Panc1 (cell line): ENCODE results near the gene BTN3A1. TPM values are rescaled to one million over a fixed set of nuclear protein-coding genes. Genes with fewer than 3 reads are reported as not detected.
A peak's percentile ranks its signal among the peaks of the same experiment; 100 is the strongest.

Experiments
- ATAC-seq: fragments of 200-7000 bp; cut with Tn5 transposase; 2 replicates; pipeline ENCODE4 v1.9.1; 2020; ENCODE audit warnings: mild to moderate bottlenecking, moderate library complexity
- BruUV-seq: library from RNA; stranded (reverse); fragments of 400-500 nt; replicated peaks from 2 replicates; lab custom pipeline; 2021; lab: Mats Ljungman, UMichigan
- CTCF ChIA-PET: fragments of 300-600 bp; sonication (Branson Sonifier 250); formaldehyde crosslinking; loops from one replicate; lab custom pipeline; 2022; ENCODE audit warnings: antibody characterized with exemption; lab: Charles Lee
- POLR2A ChIA-PET: fragments of 300-600 bp; sonication (Branson Sonifier 250); formaldehyde crosslinking; loops from one replicate; lab custom pipeline; 2022; ENCODE audit warnings: antibody characterized with exemption; lab: Charles Lee
- DNase-seq: peaks from one replicate; pipeline ENCODE4 v3.0.0-alpha.2; 2010; ENCODE audit warnings: low read depth, low spot score
- H3K27ac ChIP-seq: 2 replicates; pipeline ENCODE4 v1.5.1; 2011; ENCODE audit warnings: mild to moderate bottlenecking, low read length, inconsistent platforms
- H3K27me3 ChIP-seq: fragments of 200-500 bp; sonication (Bioruptor generic); 2 replicates; pipeline ENCODE4 v1.6.0; 2014; ENCODE audit warnings: low read length, inconsistent platforms; ENCODE audit not compliant: control insufficient read depth, insufficient read depth
- H3K36me3 ChIP-seq: fragments of 200-500 bp; sonication (Bioruptor generic); 2 replicates; pipeline ENCODE4 v1.5.1; 2014; ENCODE audit warnings: inconsistent platforms, mild to moderate bottlenecking, low read length, moderate library complexity; ENCODE audit not compliant: control insufficient read depth, insufficient read depth
- H3K4me1 ChIP-seq: 2 replicates; pipeline ENCODE4 v1.5.1; 2011; ENCODE audit warnings: inconsistent platforms, mild to moderate bottlenecking, low read length, moderate library complexity; ENCODE audit not compliant: control insufficient read depth, insufficient read depth
- H3K4me3 ChIP-seq, 2 experiments: 2 replicates each; pipeline ENCODE4 v1.5.1; 2011 to 2012; ENCODE audit warnings: low read depth in 2 of 2, low read length in 2 of 2, mild to moderate bottlenecking in 2 of 2, inconsistent platforms in 1 of 2, moderate library complexity in 1 of 2
- H3K9me3 ChIP-seq: fragments of 200-500 bp; sonication (Bioruptor generic); 2 replicates; pipeline ENCODE4 v1.5.1; 2014; ENCODE audit warnings: low read depth, mild to moderate bottlenecking, inconsistent platforms, low read length, moderate library complexity; ENCODE audit not compliant: control insufficient read depth, insufficient read depth
- POLR2AphosphoS5 ChIP-seq: IDR thresholded peaks from 2 replicates; pipeline ENCODE4 v1.6.1; 2012; ENCODE audit warnings: mild to moderate bottlenecking, low read depth, low read length, moderate library complexity
- SIN3A ChIP-seq: IDR thresholded peaks from 2 replicates; pipeline ENCODE4 v1.6.1; 2012; ENCODE audit warnings: low read depth, mild to moderate bottlenecking, low read length, moderate library complexity, borderline replicate concordance; ENCODE audit not compliant: insufficient read depth
- TCF7L2 ChIP-seq: IDR thresholded peaks from 2 replicates; pipeline ENCODE4 v1.6.1; 2011; ENCODE audit warnings: mild to moderate bottlenecking, low read depth, low read length, inconsistent platforms
- in situ Hi-C: cut with HindIII; loops from 2 replicates; pipeline ENCODE4 v1.10.0; 2016; ENCODE audit warnings: low sequenced_read_pairs, low pct_unique_long_range_greater_than_20kb
- intact Hi-C: fragments of 100-400 bp; cut with micrococcal nuclease; formaldehyde crosslinking; loops from one replicate; pipeline ENCODE4 v1.10.0; 2022; ENCODE audit not compliant: unreplicated experiment
- total RNA-seq: library from RNA; stranded (reverse); gene quantifications from one replicate; pipeline ENCODE4 v1.2.1, GENCODE V29; 2021; ENCODE audit not compliant: unreplicated experiment
- TF ChIP-seq, protein P1 (sequence below), 2 experiments: IDR thresholded peaks; 2 replicates each; pipeline ENCODE4 v1.6.1; 2011 to 2012; ENCODE audit warnings: low read depth in 2 of 2, control low read depth in 1 of 2, low read length in 1 of 2, mild to moderate bottlenecking in 1 of 2, moderate library complexity in 1 of 2; ENCODE audit not compliant: insufficient read depth in 1 of 2
- TF ChIP-seq, protein P2 (sequence below): fragments of 450-650 bp; IDR thresholded peaks from 2 replicates; pipeline ENCODE4 v1.5.1; 2017; ENCODE audit warnings: mild to moderate bottlenecking

BTN3A1 gene
- total RNA-seq, 1 experiment from 2014 or later: 5.0 TPM

DNA sequence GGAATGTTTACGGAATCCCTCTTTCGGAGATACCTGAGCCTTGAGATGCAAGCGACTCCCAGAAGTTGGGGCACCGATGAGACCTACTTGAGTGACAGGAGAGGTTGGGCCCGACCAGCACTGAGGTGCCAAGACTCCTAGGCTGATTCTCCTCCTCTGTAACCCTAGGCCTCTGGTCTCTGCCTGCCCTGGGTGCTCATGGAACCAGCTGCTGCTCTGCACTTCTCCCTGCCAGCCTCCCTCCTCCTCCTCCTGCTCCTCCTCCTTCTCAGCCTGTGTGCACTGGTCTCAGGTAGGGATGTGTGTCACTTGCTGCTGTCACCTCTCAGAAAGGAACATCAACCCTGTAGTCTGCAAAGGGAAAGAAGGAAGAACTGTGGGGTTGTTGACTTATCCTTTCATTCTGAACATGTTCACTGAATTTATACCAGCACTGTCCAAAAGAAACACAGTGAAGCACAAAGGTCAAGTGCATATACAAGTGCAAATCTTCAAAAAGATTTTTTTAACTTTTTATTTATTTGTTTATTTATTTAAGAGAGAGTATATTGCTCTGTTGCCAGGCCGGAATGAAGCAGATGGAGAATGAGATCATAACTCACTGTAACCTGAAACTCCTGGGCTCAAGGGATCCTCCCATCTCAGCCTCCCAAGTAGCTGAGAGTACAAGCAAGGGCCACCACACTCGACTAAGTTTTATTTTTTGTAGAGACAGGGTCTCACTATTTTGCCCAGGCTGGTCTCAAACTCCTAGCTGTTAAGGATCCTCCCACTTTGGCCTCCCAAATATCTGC, 18.3 kb upstream of the BTN3A1 start:
- Histone ChIP-seq H3K27ac (peak overlapping the region; percentile 72), H3K27me3 (no peaks in the 10 kb centered on the region), H3K9me3 (no peaks in the 10 kb centered on the region), H3K4me3 (peak overlapping the region; percentile 61 to 79), H3K36me3 (no peaks in the 10 kb centered on the region), H3K4me1 (no peaks in the 10 kb centered on the region)
- no TSS peak for BruUV-seq
- ChIA-PET POLR2A (no interaction called here), CTCF (no interaction called here)
- DNase-seq: no peak
- intact Hi-C loops (no loop called here), in situ Hi-C loops (no loop called here)
- ATAC-seq: peak; percentile 70
- TF ChIP-seq TCF7L2: no peak
- no peak for TF ChIP-seq SIN3A
- no peak for TF ChIP-seq POLR2AphosphoS5
- TF ChIP-seq, protein P1, sequence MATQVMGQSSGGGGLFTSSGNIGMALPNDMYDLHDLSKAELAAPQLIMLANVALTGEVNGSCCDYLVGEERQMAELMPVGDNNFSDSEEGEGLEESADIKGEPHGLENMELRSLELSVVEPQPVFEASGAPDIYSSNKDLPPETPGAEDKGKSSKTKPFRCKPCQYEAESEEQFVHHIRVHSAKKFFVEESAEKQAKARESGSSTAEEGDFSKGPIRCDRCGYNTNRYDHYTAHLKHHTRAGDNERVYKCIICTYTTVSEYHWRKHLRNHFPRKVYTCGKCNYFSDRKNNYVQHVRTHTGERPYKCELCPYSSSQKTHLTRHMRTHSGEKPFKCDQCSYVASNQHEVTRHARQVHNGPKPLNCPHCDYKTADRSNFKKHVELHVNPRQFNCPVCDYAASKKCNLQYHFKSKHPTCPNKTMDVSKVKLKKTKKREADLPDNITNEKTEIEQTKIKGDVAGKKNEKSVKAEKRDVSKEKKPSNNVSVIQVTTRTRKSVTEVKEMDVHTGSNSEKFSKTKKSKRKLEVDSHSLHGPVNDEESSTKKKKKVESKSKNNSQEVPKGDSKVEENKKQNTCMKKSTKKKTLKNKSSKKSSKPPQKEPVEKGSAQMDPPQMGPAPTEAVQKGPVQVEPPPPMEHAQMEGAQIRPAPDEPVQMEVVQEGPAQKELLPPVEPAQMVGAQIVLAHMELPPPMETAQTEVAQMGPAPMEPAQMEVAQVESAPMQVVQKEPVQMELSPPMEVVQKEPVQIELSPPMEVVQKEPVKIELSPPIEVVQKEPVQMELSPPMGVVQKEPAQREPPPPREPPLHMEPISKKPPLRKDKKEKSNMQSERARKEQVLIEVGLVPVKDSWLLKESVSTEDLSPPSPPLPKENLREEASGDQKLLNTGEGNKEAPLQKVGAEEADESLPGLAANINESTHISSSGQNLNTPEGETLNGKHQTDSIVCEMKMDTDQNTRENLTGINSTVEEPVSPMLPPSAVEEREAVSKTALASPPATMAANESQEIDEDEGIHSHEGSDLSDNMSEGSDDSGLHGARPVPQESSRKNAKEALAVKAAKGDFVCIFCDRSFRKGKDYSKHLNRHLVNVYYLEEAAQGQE (IDR thresholded peaks at IDR 0.05; ENCODE audit: insufficient read depth in 1 of 2, low read depth in 2 of 2, low read length in 1 of 2): no peak
- TF ChIP-seq, protein P2, sequence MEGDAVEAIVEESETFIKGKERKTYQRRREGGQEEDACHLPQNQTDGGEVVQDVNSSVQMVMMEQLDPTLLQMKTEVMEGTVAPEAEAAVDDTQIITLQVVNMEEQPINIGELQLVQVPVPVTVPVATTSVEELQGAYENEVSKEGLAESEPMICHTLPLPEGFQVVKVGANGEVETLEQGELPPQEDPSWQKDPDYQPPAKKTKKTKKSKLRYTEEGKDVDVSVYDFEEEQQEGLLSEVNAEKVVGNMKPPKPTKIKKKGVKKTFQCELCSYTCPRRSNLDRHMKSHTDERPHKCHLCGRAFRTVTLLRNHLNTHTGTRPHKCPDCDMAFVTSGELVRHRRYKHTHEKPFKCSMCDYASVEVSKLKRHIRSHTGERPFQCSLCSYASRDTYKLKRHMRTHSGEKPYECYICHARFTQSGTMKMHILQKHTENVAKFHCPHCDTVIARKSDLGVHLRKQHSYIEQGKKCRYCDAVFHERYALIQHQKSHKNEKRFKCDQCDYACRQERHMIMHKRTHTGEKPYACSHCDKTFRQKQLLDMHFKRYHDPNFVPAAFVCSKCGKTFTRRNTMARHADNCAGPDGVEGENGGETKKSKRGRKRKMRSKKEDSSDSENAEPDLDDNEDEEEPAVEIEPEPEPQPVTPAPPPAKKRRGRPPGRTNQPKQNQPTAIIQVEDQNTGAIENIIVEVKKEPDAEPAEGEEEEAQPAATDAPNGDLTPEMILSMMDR: no peak

DNA sequence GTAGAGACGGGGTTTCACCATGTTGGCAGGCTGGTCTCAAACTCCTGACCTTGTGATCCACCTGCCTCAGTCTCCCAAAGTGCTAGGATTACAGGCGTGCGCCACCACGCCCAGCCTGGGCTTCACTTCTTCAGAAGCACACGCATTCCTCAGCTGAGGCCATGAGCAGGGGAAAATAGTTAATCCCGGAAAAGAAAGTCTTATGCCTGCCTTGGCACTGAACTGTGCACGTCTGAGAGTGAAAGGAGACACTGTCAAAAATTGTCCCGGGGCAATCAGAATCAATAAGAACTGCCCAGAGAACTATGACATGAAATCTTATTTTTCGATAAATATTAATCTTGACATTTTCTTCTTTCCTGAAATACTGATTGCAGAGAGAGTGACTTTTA, 16.3 kb upstream of the BTN3A1 start:
- DNase-seq (no peak), ATAC-seq (no peak)
- in situ Hi-C loops (no loop called here), intact Hi-C loops (no loop called here)
- Histone ChIP-seq H3K4me1 (no peaks in the 10 kb centered on the region), H3K9me3 (no peaks in the 10 kb centered on the region), H3K36me3 (no peaks in the 10 kb centered on the region), H3K27me3 (no peaks in the 10 kb centered on the region), H3K4me3 (no peak overlapping the region), H3K27ac (no peak overlapping the region)
- TF ChIP-seq SIN3A (no peak), POLR2AphosphoS5 (no peak), TCF7L2 (no peak)
- TF ChIP-seq, protein P2: no peak
- TF ChIP-seq, protein P1 (IDR thresholded peaks at IDR 0.05; ENCODE audit: insufficient read depth in 1 of 2, low read depth in 2 of 2, low read length in 1 of 2): no peak
- CTCF ChIA-PET: no interaction called here
- BruUV-seq: no TSS peak
- POLR2A ChIA-PET: no interaction called here
